PC-3 (cell line): ENCODE measurements around the gene CRY1. TPM values are rescaled to one million over a fixed set of nuclear protein-coding genes. Genes with fewer than 3 reads are reported as not detected.

Experiments
- ATAC-seq: fragments of 200-7000 bp; cut with Tn5 transposase; 2 replicates; pipeline ENCODE4 v1.9.1; 2020; ENCODE audit warnings: mild to moderate bottlenecking, moderate library complexity
- BruUV-seq: library from RNA; stranded (reverse); fragments of 400-500 nt; replicated peaks from 2 replicates; lab custom pipeline; 2021; lab: Mats Ljungman, UMichigan
- CTCF ChIA-PET: fragments of 300-600 bp; sonication (Branson Sonifier 250); formaldehyde crosslinking; loops from one replicate; lab custom pipeline; 2022; ENCODE audit warnings: antibody characterized with exemption; lab: Charles Lee
- POLR2A ChIA-PET: fragments of 300-600 bp; sonication (Branson Sonifier 250); formaldehyde crosslinking; loops from one replicate; lab custom pipeline; 2022; ENCODE audit warnings: antibody characterized with exemption; ENCODE audit not compliant: unreplicated experiment; lab: Charles Lee
- DNase-seq: peaks from one replicate; pipeline ENCODE4 v3.0.0-alpha.2; 2015
- H2AFZ ChIP-seq: fragments of 300-600 bp; sonication (generic); 2 replicates; pipeline ENCODE4 v1.6.0; 2016; ENCODE audit warnings: antibody characterized with exemption, low read length
- H3F3A ChIP-seq: fragments of 300-600 bp; sonication (generic); one replicate; pipeline ENCODE4 v1.6.0; 2017; ENCODE audit warnings: antibody characterized with exemption, low read length, control low read depth, mild to moderate bottlenecking; ENCODE audit not compliant: unreplicated experiment
- H3K27ac ChIP-seq: fragments of 300-600 bp; sonication (generic); 2 replicates; pipeline ENCODE4 v1.5.1; 2016; ENCODE audit warnings: mild to moderate bottlenecking, low read length
- H3K27me3 ChIP-seq: fragments of 300-600 bp; sonication (generic); 2 replicates; pipeline ENCODE4 v1.6.1; 2016; ENCODE audit warnings: low read length, mixed read lengths
- H3K36me3 ChIP-seq: fragments of 300-600 bp; sonication (generic); 2 replicates; pipeline ENCODE4 v1.6.1; 2016; ENCODE audit warnings: low read depth, mixed run types, low read length, mixed read lengths
- H3K4me1 ChIP-seq: fragments of 300-600 bp; sonication (generic); 2 replicates; pipeline ENCODE4 v1.5.1; 2016; ENCODE audit warnings: low read length; ENCODE audit not compliant: insufficient read depth
- H3K4me2 ChIP-seq: fragments of 300-600 bp; sonication (generic); 2 replicates; pipeline ENCODE4 v1.6.0; 2016; ENCODE audit warnings: low read length
- H3K4me3 ChIP-seq: fragments of 300-600 bp; sonication (generic); 2 replicates; pipeline ENCODE4 v1.5.1; 2016; ENCODE audit warnings: mild to moderate bottlenecking, low read length, mixed read lengths
- H3K79me2 ChIP-seq: fragments of 300-600 bp; sonication (generic); 2 replicates; pipeline ENCODE4 v1.6.1; 2017; ENCODE audit warnings: low read length, mixed read lengths
- H3K9ac ChIP-seq: fragments of 300-600 bp; sonication (generic); 2 replicates; pipeline ENCODE4 v1.6.0; 2016; ENCODE audit warnings: mild to moderate bottlenecking, low read length
- H3K9me2 ChIP-seq: fragments of 300-600 bp; sonication (generic); replicated peaks from 2 replicates; pipeline ENCODE4 v1.6.1; 2016; ENCODE audit warnings: mixed run types, low read length, mixed read lengths
- H3K9me3 ChIP-seq: fragments of 300-600 bp; sonication (generic); 2 replicates; pipeline ENCODE4 v1.6.1; 2016; ENCODE audit warnings: low read length, mixed read lengths
- H4K20me1 ChIP-seq: fragments of 300-600 bp; sonication (generic); 2 replicates; pipeline ENCODE4 v1.6.1; 2016; ENCODE audit warnings: low read length, mixed read lengths
- EZH2 ChIP-seq: fragments of 300-600 bp; sonication (generic); IDR thresholded peaks from one replicate; pipeline ENCODE4 v1.6.1; 2017; ENCODE audit warnings: antibody characterized with exemption, mild to moderate bottlenecking, low read length; ENCODE audit not compliant: unreplicated experiment
- EZH2phosphoT487 ChIP-seq: fragments of 300-600 bp; sonication (generic); IDR thresholded peaks from 2 replicates; pipeline ENCODE4 v1.6.1; 2018; ENCODE audit warnings: mild to moderate bottlenecking, antibody characterized with exemption, low read length, borderline replicate concordance
- intact Hi-C: fragments of 100-400 bp; cut with micrococcal nuclease; formaldehyde crosslinking; loops from 2 replicates; pipeline ENCODE4 v1.9.0; 2023
- total RNA-seq: library from RNA; depleted of rRNA; stranded (reverse); fragments of >200 nt; gene quantifications from 2 replicates; pipeline ENCODE4 v1.2.3, GENCODE V29; 2014
- TF ChIP-seq, protein P1 (sequence below): fragments of 300-600 bp; sonication (generic); conservative IDR thresholded peaks from 2 replicates; pipeline ENCODE4 v1.5.1; 2017; ENCODE audit warnings: antibody characterized with exemption, low read depth, mild to moderate bottlenecking, low read length

CRY1 gene
- total RNA-seq, 1 experiment from 2014 or later: 32.0 TPM

DNA sequence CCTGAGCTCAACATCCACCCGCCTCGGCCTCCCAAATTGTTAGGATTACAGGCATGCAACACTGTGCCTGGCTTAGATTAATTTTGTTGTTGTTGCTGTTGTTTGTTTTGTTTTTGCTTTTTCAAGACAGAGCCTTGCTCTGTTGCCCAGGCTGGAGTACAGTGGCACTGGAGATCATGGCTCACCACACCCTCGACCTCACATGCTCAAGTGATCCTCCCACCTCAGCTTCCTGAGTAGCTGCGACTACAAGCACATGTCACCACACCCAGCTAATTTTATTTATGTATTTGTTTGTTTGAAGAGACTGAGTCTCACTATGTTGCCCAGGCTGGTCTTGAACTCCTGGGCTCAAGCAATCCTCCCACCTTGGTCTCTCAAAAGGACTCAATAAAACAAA lies 26.7 kb downstream of the CRY1 start:
- POLR2A ChIA-PET: no interaction called here
- H3K9me2 ChIP-seq: no peaks in the 10 kb centered on the region
- no peak overlapping the region for H3K4me2 ChIP-seq
- no peaks in the 10 kb centered on the region for H3K36me3 ChIP-seq
- no peak for TF ChIP-seq EZH2
- TF ChIP-seq, protein P1, sequence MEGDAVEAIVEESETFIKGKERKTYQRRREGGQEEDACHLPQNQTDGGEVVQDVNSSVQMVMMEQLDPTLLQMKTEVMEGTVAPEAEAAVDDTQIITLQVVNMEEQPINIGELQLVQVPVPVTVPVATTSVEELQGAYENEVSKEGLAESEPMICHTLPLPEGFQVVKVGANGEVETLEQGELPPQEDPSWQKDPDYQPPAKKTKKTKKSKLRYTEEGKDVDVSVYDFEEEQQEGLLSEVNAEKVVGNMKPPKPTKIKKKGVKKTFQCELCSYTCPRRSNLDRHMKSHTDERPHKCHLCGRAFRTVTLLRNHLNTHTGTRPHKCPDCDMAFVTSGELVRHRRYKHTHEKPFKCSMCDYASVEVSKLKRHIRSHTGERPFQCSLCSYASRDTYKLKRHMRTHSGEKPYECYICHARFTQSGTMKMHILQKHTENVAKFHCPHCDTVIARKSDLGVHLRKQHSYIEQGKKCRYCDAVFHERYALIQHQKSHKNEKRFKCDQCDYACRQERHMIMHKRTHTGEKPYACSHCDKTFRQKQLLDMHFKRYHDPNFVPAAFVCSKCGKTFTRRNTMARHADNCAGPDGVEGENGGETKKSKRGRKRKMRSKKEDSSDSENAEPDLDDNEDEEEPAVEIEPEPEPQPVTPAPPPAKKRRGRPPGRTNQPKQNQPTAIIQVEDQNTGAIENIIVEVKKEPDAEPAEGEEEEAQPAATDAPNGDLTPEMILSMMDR: no peak
- TF ChIP-seq EZH2phosphoT487: no peak
- CTCF ChIA-PET: no interaction called here
- H3K4me1 ChIP-seq: no peaks in the 10 kb centered on the region
- H4K20me1 ChIP-seq: peaks cover 10% of the 10 kb centered on the region; the same call in 1 of the 2 replicates
- H3K79me2 ChIP-seq: no peaks in the 10 kb centered on the region
- H3K4me3 ChIP-seq: no peak overlapping the region
- no peak overlapping the region for H3K27ac ChIP-seq
- no peaks in the 10 kb centered on the region for H3K9me3 ChIP-seq
- no peak overlapping the region for H2AFZ ChIP-seq
- H3K27me3 ChIP-seq: no peaks in the 10 kb centered on the region
- no peaks in the 10 kb centered on the region for H3F3A ChIP-seq
- BruUV-seq: no TSS peak
- ATAC-seq (no peak), DNase-seq (no peak)
- intact Hi-C loops: no loop called here
- no peak overlapping the region for H3K9ac ChIP-seq

DNA sequence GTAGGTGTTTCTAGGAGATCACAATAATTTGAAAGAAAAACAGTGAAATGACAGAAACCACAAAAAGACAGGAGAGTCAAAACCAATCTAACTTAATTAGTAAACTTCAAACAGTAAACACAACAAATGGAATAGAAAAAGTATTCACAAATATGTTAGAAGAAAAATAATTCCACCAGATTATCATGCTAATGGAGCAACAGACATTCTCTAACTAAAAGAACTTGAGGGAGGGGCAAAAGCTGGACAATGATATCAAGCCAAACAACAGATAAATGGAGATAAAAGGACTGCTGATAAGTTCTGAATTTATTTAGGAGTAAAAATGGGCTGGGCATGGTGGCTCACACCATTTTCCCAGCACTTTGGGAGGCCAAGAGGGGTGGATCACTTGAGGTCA lies 28.7 kb downstream of the CRY1 start:
- no peaks in the 10 kb centered on the region for H3K27me3 ChIP-seq
- intact Hi-C loops: no loop called here
- TF ChIP-seq EZH2 (no peak), EZH2phosphoT487 (no peak)
- TF ChIP-seq, protein P1: no peak
- H3K27ac ChIP-seq: no peak overlapping the region
- H3K79me2 ChIP-seq: no peaks in the 10 kb centered on the region
- no peaks in the 10 kb centered on the region for H3K9me2 ChIP-seq
- no peaks in the 10 kb centered on the region for H3K4me1 ChIP-seq
- peaks cover 4% of the 10 kb centered on the region; the same call in 1 of the 2 replicates for H4K20me1 ChIP-seq
- H3F3A ChIP-seq: no peaks in the 10 kb centered on the region
- H3K4me3 ChIP-seq: no peak overlapping the region
- ATAC-seq (no peak), DNase-seq (no peak)
- no peak overlapping the region for H3K4me2 ChIP-seq
- ChIA-PET CTCF (no interaction called here), POLR2A (no interaction called here)
- no peaks in the 10 kb centered on the region for H3K9me3 ChIP-seq
- H3K36me3 ChIP-seq: no peaks in the 10 kb centered on the region
- H2AFZ ChIP-seq: no peak overlapping the region
- no TSS peak for BruUV-seq
- no peak overlapping the region for H3K9ac ChIP-seq

DNA sequence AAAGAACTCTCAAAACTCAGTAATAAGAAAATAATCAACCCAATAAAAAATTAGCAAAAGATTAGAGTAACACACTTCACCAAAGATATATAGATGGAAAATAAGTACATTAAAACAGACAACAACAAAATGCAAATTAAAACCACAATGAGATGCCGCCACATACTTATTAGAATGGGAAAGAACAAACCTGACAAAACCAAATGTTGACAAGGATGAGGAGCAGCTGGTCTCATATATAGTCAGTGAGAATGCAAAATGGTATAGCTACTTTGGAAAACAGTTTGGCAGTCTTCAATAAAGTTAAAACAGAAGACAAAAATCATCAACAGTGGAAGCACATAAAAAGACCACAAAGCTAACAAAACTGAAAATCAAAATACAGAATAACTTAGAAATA lies 29.1 kb downstream of the CRY1 start:
- intact Hi-C loops: no loop called here
- no peaks in the 10 kb centered on the region for H3K27me3 ChIP-seq
- BruUV-seq: no TSS peak
- H3K9ac ChIP-seq: no peak overlapping the region
- H4K20me1 ChIP-seq: peaks cover 4% of the 10 kb centered on the region; the same call in 1 of the 2 replicates
- no peak overlapping the region for H2AFZ ChIP-seq
- no peaks in the 10 kb centered on the region for H3K36me3 ChIP-seq
- TF ChIP-seq, protein P1: no peak
- TF ChIP-seq EZH2 (no peak), EZH2phosphoT487 (no peak)
- H3K27ac ChIP-seq: no peak overlapping the region
- no peaks in the 10 kb centered on the region for H3K9me3 ChIP-seq
- no peaks in the 10 kb centered on the region for H3K79me2 ChIP-seq
- H3K4me2 ChIP-seq: no peak overlapping the region
- no peaks in the 10 kb centered on the region for H3K9me2 ChIP-seq
- no peak for DNase-seq
- POLR2A ChIA-PET: no interaction called here
- no peaks in the 10 kb centered on the region for H3K4me1 ChIP-seq
- CTCF ChIA-PET: no interaction called here
- ATAC-seq: no peak
- H3F3A ChIP-seq: no peaks in the 10 kb centered on the region
- no peak overlapping the region for H3K4me3 ChIP-seq
